AG09309 (cell line): Measurements from ENCODE around the gene MOB3C.

Experiments
- DNase-seq: peaks from one replicate; pipeline ENCODE4 v3.0.0-alpha.2; 2010; ENCODE audit warnings: low read depth
- H3K4me3 ChIP-seq: 2 replicates; pipeline ENCODE4 v1.5.1; 2011; ENCODE audit warnings: mild to moderate bottlenecking, low read depth, low read length, moderate library complexity; ENCODE audit not compliant: control insufficient read depth
- CTCF ChIP-seq: IDR thresholded peaks from 2 replicates; pipeline ENCODE4 v1.5.1; 2011; ENCODE audit warnings: mild to moderate bottlenecking, low read depth, low read length, inconsistent platforms; ENCODE audit not compliant: insufficient read depth, control insufficient read depth; ENCODE audit errors: missing control alignments

The MOB3C gene

GRCh38 chr1:46619656-46620258 is 3.1 kb upstream of the MOB3C start:
- no peak for TF ChIP-seq CTCF
- DNase-seq: no peak
- H3K4me3 ChIP-seq: no peak overlapping the region

- no peak for DNase-seq
- H3K4me3 ChIP-seq: no peak overlapping the region
- TF ChIP-seq CTCF: no peak
Observed at GRCh38 chr1:46618754-46619415, 2.3 kb upstream of the MOB3C start.

DNA sequence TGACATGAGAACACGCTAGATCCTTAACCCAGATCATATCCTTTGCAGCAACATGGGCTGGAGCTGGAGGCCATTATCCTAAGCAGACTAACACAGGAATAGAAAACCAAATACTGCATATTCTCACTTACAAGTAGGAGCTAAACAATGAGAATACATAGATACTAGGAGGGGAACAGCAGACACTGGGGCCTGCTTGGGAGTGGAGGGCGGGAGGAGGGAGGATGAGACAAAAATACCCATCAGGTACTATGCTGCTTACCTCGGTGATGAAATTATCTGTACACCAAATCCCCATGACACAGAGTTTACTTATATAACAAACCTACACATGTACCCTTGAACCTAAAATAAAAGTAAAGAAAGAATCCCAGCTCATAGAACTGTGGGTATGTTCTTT is 1.2 kb upstream of the MOB3C start:
- H3K4me3 ChIP-seq: no peak overlapping the region
- no peak for DNase-seq
- no peak for TF ChIP-seq CTCF

- no peak for TF ChIP-seq CTCF
- DNase-seq: no peak
- peak overlapping the region; percentile 76 for H3K4me3 ChIP-seq
Observed at GRCh38 chr1:46617108-46617800, 643 bp upstream of the MOB3C start.

- DNase-seq: no peak
- H3K4me3 ChIP-seq: peak overlapping the region; percentile 76
- no peak for TF ChIP-seq CTCF
Observed at GRCh38 chr1:46615735-46616134, 876 bp downstream of the MOB3C start.

- no peak for DNase-seq
- H3K4me3 ChIP-seq: no peak overlapping the region
Observed at GRCh38 chr1:46615088-46615487, 1.5 kb downstream of the MOB3C start.

More at GRCh38 chr1:46615088-46615487, 1.5 kb downstream of the MOB3C start:
- TF ChIP-seq CTCF: no peak
